Measurements from ENCODE around the gene PHACTR1.
A peak's percentile ranks its signal among the peaks of the same experiment; 100 is the strongest.

The PHACTR1 gene

GRCh38 chr6:13212538-13212937 lies 496.0 kb downstream of the PHACTR1 start:
- DNase-seq, result no peak

- no peak for DNase-seq
Measured at GRCh38 chr6:13215390-13215789, 498.8 kb downstream of the PHACTR1 start.

- DNase-seq, result peak in 1 of 2 donors; percentile 13
Measured at GRCh38 chr6:13216236-13217014, 499.9 kb downstream of the PHACTR1 start.

- no peak for DNase-seq
Measured at GRCh38 chr6:13217206-13217905, 500.8 kb downstream of the PHACTR1 start.

- DNase-seq, result no peak
Measured at GRCh38 chr6:13220266-13220665, 503.7 kb downstream of the PHACTR1 start.

- no peak for DNase-seq
Measured at GRCh38 chr6:13222048-13222447, 505.5 kb downstream of the PHACTR1 start.

- no peak for DNase-seq
Measured at GRCh38 chr6:13226071-13226470, 509.5 kb downstream of the PHACTR1 start.

GRCh38 chr6:13228264-13229204 lies 512.0 kb downstream of the PHACTR1 start:
- DNase-seq, result no peak

- DNase-seq, result no peak
Measured at GRCh38 chr6:13229205-13230085, 512.9 kb downstream of the PHACTR1 start.

- DNase-seq, result no peak
Measured at GRCh38 chr6:13233106-13233505, 516.5 kb downstream of the PHACTR1 start.

- no peak for DNase-seq
Measured at GRCh38 chr6:13234130-13234529, 517.6 kb downstream of the PHACTR1 start.

GRCh38 chr6:13235339-13235738 lies 518.8 kb downstream of the PHACTR1 start:
- DNase-seq, result no peak

- DNase-seq, result no peak
Measured at GRCh38 chr6:13237318-13237717, 520.8 kb downstream of the PHACTR1 start.

GRCh38 chr6:13238017-13238416 lies 521.5 kb downstream of the PHACTR1 start:
- no peak for DNase-seq

GRCh38 chr6:13238640-13239216 lies 522.2 kb downstream of the PHACTR1 start:
- no peak for DNase-seq

- DNase-seq, result no peak
Measured at GRCh38 chr6:13239530-13240455, 523.2 kb downstream of the PHACTR1 start.

GRCh38 chr6:13241364-13241763 lies 524.8 kb downstream of the PHACTR1 start:
- peak in 1 of 2 donors; percentile 9 for DNase-seq

- DNase-seq, result no peak
Measured at GRCh38 chr6:13242178-13242577, 525.6 kb downstream of the PHACTR1 start.

GRCh38 chr6:13242590-13242989 lies 526.0 kb downstream of the PHACTR1 start:
- no peak for DNase-seq

GRCh38 chr6:13243033-13243432 lies 526.5 kb downstream of the PHACTR1 start:
- DNase-seq, result no peak
